HG02623 (cell line): Measurements from ENCODE around the gene ADCY2.

Source experiments
- ATAC-seq: cut with Tn5 transposase; IDR thresholded peaks from one replicate; pipeline ENCODE4 v1.9.1; 2021; ENCODE audit warnings: moderate library complexity; ENCODE audit not compliant: unreplicated experiment

The ADCY2 gene

DNA sequence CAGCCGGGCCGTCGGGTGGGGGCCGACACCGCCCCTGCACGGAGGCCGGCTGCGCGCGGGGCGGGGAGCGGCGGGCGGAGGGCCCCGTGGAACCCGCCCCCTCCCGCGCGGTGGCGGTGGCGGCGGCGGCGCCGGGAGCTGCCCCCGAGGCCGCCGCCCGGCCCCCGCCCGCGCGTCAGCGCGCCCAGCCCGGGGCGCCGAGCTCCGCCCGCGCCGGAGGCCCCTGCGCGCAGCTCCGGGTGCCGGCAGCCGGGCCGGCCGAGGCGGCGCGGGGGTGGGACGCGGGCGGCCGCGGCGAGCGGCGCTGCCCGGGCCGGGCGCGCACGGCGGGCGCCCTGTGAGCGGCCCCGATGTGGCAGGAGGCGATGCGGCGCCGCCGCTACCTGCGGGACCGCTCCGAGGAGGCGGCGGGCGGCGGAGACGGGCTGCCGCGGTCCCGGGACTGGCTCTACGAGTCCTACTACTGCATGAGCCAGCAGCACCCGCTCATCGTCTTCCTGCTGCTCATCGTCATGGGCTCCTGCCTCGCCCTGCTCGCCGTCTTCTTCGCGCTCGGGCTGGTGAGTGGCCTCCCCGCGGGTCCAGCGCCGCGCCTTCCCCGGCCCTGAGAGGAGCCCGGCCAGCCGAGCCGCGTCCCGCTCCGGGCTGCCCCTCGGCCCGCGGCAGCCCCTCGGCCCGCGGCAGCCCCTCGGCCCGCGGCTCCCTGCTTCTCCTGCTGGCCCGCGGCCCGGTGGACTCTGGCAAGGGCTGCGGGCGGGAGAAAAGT is at the start of gene ADCY2:
ADCY2 (plus strand) TSS at position 192 of the 766 bp plus-strand sequence; CDS start at position 351, 159 bp downstream.
- no peak for ATAC-seq

DNA sequence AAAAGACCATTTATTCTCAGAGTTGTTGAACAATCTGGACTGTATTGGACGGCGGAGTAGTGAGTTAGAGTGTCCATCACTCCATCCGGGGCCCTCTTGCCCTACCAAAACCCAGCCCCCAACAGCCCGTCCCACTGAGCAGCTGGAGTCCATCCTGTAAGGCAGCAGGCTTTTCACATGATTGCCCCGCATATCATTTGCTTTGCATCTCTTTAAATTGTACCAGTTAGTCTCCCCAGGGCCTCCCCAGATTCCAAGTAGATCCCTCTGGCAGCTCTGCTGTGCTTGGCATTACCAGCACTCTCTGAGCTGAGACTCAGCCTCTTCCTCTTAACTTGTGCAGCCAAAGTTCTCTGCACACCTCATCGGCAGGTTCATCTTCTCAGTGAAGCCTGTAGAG is 48.6 kb upstream of the ADCY2 start:
- no peak for ATAC-seq

DNA sequence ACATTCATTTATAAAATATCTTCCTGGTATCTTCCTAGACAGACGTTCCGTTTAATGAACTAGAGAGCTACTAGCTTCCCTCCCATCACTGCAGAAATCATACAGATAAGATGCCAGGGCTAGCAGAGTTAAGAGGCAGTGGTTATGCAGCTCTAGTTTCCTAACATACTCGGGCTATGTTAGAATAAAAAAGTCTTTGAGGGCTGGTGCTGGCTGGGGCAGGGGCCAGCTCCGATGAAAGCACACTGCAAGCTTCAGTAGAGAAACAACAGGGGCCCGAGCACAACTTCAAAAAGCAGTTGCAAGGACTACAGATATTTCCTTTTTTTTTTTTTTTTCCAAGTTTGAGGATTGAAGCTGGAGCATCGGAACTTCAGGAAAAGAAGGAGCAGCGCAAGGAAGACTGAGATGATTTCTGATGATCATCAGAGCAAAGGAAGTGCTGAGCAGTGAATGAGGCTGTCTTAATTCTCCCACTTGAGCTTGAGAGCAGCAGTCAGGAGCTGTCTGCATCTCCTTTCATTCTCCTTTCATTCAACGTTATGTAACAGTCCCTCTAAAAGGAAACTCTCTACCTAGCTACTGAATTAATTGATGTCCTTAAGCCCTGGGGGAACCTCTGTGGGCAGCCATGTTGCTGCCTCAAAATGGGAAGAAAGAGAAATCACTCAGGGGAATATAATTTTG is 47.6 kb upstream of the ADCY2 start:
- no peak for ATAC-seq

DNA sequence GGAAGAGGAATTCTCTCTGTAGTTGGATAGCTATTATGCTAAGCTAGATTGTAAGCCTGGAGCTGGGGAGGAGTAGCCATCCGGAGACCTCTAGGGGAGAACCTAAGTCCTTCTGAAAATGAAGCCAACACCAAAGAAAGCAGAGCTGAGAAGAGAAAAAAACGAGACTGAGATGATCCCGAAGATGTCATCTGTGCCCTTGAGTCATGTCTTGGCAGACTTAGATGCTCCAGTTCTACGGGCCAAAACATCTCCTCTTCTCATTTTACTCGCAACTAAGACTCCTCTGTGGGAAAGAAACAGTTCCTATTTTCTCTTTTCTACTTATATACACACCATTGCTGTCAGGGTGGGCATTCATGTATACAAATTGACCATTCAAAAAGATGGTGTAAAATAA is 34.3 kb upstream of the ADCY2 start:
- no peak for ATAC-seq

DNA sequence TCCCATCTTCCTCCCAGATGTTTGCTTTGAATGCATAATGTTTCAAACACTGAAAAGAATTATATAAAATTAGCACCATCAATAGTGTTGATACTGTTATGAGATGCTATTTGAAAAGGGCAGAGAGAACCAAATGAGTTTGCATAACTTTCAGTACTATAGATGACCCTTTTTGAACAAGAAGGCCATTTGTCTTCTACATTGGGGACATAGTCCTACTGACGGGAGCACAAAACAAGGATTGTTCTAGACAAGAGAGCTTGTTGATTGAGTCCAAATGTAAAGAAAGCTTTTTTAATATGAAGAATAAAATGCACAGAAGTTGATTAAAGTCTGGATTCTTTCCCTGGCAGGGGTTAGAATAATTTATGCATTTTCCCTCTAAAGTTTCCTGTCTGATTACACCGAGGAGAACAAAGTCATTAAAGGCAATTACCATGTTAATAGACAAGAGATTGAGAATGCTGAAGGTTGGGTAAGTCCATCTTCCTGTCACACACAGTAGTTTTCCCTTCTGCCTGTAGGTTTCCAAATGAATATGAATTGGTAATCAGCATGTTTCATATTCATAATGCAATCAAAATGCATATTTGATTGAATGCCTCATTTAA is 32.8 kb upstream of the ADCY2 start:
- ATAC-seq, result no peak

DNA sequence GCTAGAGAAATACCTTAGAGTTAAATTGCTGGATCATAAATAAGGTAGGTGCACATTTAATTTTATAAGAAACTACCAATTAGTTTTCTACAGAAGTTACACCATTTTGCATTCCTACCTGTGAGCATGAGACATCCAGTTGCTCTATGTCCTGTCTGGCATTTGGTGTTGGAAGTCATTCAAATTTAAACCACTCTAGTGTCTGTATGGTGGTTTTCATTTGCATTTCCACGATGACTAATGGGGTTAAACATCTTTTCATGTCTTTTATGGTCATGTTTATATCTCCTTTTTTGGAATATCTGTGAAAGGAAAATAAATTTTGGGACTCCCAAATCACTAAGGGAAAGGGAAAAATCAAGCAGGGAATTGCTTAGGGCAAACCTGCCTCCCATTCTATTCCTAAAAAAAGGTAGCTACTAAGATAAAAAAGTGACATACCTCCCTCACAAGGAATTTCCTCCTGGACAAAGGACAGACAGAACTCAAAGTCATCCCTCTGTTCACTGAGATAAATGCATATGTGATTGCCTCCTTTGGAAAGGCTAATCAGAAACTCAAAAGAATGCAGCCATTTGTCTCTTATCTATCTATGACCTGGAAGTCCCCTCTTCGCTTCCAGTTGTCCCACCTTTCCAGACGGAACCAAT is 31.6 kb upstream of the ADCY2 start:
- ATAC-seq, result no peak

DNA sequence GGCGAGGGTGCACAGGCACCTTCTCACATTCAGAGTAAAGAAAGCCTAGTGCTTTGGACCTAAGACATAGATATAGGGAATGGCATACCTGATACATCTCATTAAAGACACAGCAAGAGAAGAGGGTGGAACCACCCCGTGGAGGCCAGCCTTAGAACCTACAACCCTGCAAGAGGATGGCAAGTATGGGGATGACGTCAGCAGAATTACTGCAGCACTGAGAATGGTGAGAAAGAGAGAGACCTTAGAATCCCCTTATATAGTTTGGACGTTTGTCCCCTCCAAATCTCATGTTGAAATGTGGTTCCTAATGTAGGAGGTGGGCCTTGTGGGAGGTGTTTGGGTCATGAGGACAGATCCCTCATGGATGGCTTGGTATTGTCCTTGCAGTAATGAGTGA is 28.2 kb upstream of the ADCY2 start:
- ATAC-seq, result no peak

DNA sequence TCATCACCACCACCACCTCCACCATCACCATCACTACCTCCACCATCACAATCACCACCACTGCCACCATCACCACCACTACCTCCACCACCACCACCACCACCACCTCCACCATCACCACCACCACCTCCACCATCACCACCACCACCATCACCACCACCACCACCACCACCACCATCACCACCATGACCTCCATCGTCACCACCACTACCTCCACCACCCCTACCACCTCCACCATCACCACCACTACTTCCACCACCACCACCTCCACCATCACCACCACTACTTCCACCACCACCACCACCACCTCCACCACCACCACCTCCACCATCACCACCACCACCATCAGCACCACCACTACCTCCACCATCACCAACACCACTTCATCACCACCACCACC is 23.5 kb upstream of the ADCY2 start:
- no peak for ATAC-seq

DNA sequence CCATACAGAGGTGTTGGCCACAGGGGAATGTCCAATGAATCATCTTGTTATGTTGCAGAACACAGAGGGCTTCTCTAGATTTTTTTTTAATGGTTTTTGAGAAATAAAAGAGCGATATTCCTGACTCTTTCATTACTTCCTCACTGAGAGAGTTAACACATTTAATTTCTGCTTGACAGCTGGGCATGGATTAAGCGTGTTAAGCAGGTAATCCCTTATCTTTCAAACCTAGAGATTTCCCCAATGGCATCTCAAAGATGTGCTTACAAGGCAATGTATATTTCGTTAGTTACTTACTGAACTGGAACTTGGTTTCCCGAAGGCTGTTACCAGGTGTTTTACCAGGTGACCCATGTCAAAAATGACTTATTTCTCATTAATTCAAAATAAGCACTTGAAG is 21.8 kb upstream of the ADCY2 start:
- ATAC-seq, result no peak

DNA sequence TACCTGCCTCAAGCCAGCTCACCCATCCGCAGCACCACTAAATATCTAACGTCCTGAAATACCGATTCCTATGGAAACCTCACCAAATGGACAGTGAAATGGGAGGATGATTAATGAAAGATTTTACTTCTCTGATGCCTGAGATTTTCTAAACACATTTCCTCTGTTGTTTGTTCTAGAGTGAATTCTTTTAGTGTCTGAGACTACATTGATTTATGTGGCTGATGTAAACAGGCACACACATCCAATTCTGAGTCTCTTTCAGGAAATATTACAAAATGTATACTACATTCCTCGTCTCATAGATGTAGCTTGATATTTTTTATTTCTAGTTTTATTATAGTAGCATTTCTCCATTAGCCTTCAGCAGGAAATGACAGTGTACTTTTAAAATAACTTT is 20.5 kb upstream of the ADCY2 start:
- no peak for ATAC-seq

DNA sequence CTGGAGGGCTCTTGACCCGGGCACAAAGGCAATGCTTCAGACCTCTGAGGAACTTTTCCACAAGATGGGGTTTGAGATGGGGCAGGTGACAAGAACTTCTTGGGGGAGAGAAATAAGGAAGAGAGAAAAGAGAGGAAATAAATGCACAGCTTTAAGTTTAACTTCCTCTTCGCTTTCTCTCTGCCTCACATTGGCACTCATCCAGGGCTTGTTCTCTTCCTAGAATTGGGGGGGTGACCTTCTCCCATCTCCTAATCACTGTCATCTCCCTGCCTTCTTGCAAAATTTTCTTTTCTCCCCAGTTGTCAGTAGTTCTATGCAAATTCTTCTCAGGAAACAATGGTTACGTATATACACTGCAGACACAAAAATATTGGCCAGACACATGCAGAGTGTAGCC is 19.1 kb upstream of the ADCY2 start:
- no peak for ATAC-seq

DNA sequence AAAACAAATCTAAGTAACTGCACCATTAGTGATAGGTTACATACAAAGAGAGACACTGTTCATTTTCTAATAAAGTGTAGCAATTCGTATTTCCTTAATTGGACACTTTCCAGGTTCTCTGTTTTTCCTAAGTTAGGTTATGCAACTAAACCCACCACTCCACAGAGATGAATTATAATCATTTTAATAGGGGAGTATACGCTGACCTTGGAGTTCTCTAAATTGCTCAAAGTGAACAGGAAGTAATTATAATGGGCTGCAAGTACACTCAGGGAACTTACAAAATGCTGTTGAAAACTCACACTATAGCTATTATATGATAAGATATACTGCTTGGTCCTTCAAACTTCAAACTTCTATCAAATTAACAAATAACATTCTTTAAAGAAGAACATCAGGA is 18.2 kb upstream of the ADCY2 start:
- no peak for ATAC-seq

DNA sequence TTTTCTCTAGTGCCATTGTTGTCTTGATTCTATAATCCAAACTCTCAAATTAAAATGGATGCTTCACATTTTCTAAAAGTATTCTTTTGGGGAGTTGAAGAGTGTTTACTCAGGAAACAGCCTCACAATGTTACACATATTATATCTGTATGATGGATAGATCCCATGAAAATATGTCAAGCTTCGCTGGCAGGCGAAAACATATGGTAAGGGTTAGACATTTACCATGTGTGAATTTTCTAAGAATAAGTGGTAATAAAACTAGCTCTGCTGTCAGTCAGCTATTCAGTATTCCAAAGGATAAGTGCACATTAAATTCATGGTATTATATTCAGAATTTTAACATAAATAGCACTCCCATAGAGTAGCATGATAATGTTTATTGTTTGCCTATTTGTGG is 13.3 kb upstream of the ADCY2 start:
- no peak for ATAC-seq

DNA sequence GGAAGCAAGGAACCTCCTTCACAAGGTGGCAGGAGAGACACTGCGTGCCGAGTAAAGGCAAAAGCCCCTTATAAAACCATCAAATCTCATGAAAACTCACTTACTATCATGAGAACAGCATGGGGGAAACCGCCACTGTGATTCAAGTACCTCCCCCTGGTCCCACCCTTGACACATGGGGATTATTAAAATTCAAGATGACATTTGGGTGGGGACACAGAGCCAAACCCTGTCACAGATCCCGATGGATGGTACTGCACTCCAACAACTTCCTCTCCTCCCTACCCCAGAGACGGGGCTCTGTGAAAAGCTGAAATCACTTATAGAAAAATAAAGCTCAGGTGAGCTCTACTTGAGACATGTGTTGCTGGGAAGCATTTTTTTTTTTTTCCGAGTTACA is 10.3 kb upstream of the ADCY2 start:
- ATAC-seq, result no peak

DNA sequence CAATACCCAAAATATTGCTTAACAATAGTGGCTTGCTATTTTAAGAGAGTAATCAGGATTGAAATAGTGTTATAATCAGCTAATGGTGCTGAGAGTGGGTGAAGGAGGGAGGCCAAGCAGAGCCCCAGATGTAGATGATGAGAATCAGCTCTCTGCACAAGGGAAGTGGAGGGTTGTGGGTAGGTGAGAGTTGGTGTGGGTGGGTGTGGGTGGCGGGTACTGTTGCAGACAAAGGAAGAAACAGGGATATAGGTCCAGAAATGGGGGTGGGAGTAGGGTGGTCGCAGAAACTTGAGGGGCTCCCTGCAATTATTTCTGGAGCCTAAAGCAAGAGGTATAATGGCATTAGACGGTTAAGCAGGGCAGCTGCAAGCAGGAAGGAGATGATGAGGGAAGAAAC is 7.4 kb upstream of the ADCY2 start:
- ATAC-seq, result no peak

DNA sequence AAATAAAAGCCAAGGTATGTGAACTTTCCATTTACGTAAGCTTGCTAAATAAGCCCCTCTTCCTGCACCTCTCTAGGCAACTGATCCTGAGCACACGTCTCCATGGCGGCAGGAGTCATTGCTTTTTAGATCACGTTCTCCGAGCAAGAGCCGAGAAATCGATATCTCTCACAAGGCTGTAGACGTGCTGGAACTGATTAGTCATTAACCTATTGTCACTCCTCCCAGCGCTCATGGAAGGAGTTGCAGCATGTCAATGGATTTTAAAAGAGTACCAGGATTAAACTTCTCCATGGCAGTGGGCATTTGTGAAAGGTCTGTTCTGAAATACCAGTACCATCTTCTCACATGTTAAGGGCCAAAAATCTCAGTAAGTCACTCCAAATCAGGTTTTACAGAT is 4.7 kb upstream of the ADCY2 start:
- no peak for ATAC-seq

DNA sequence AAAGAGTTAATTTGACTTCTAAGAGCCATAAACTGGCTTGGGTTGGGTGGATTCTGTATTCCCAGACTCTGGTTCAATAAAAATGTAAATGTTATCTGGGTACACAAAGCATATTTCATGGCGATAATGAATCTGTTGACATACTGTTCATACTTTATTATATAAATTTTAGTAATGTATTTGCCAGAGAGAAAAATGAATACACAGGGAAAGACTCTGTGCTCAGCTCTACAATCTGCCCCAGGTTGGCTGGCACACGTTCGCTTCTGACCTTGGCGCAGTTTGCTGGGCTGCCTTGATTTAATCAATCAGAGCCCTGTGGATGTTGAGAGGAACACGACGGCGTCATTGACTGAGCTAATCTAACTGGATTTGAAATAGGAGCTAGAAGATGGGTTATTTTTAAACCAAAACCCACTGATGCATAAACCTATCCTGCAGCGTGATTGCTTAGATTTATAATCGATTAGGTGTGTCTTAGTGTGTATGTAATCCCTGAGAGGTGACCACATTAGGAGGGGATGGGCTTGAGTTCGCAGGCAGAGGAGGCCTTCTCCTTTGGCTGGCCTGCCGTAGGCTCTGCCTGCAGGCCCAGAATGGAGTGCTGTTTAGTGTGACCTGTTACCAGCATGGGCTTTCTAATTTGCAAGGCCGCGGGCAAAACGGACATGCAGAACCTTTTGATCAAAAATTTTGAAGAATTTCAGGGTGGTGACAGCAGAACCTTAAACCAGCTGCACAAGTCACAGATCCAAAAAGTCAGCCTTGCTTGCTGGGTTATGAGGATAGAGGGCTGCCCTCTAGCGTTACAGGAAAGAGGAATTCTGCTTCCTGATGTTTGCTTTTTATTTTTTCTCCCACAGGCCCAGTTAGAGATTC is 3.9 kb upstream of the ADCY2 start:
- no peak for ATAC-seq

DNA sequence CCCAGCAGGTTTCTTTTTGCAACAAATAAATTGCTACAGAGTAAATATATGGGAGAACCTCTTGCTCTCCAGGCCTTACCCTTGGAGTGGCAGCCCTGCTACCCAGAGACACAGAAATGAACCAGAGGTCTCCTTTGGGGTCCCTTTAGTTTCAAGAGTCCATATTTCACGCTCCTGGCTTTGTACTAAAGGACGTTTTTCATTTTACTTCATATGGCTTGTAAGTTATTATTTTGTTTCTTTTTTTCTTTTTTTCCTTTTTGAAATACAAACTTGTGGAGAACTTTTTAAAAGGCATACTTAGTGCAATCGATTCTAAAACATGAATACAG is 3.3 kb upstream of the ADCY2 start:
- ATAC-seq, result no peak

DNA sequence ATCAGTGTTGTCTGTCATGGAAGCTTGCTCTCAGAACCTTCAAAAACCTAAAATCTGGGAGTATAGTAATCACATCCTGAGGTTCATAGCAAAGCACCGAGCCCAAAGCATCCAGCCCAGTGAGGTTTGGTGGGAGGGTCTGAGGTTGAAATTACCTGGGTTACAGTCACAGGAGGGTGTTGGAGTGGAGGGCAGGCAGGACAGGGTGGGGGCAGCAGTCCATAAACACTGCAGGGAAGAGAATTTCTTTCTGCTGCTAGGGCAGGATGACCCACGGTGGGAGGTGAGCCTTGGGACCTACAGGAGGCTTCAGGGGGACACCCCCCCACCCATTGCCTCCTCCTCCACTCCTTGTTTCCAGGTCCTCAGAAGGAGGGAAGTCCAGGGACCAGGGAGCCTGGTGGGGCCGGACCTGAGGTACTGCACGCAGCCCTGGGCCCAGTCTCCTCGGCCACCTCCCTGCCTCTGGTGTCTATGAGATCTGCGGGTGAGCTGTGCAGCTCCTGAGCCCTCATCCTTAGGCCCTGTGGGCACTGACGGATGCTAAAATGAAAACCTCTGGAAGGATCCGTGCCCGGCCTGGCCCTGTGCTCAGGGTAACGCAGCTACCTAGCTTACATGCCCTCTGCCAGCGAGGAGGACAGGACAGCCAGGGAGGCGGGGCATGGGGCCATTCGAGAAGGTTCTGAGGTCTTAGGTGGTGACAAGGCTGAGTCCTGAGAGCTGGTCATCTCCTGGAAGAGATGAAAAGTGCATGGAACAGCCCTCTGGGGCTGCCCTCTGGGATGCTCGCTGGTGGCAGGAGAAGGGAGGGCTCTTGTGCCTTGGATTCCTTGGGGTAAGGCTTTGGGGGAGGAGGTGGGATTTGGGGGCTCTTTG is 1.8 kb upstream of the ADCY2 start:
- no peak for ATAC-seq

DNA sequence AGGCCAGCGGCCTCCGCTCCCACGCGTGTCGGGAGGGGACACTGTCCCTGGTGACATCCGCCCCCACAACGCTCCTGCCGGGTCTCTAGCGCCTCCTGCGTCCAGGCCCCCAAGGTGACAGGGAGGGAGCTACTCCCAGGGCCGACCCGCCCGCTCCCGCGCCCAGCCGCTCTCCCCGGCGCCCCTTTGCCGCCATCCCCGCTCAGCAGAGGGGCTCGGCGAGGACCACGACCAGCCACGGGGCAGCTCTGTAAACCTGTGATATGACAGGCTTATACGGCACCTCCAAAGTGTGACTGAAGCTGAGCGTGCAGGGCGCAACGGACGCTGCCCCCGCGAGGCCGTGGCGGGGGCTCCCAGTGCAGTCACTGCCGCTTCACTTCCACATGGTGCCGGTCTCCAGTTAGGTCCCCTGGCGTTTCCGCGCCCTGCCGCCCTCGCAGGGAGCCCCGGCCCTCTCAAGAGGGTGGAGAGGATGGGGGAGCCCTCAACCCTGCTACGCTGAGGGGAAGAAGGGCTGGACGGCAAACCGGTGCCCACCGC is 978 bp upstream of the ADCY2 start:
- no peak for ATAC-seq
